Raji (cell line): ENCODE results near the gene OCA2.

ENCODE experiments used
- POLR2A ChIP-seq: IDR thresholded peaks from 2 replicates; pipeline ENCODE4 v1.6.1; 2011; ENCODE audit warnings: low read depth, low read length, control low read depth; ENCODE audit not compliant: insufficient read depth

Gene OCA2

GRCh38 chr15:28075573-28075972 is 23.5 kb downstream of the OCA2 start:
- no peak for TF ChIP-seq POLR2A

DNA sequence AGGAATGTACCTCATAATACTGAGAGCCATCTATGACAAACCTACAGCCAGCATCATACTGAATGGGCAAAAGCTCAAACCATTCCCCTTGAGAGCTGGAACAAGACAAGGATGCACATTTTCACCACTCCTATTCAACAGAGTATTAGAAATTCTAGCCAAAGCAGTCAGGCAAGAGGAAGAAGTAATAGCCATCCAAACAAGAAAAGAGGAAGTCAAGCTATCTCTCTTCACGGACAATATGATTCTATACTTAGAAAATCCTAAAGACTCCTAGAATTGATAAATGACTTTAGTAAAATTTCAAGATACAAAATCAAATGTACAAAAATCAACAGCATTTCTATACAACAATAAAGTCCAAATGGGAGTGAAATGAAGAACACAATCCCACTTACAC is 30.2 kb downstream of the OCA2 start:
- no peak for TF ChIP-seq POLR2A

DNA sequence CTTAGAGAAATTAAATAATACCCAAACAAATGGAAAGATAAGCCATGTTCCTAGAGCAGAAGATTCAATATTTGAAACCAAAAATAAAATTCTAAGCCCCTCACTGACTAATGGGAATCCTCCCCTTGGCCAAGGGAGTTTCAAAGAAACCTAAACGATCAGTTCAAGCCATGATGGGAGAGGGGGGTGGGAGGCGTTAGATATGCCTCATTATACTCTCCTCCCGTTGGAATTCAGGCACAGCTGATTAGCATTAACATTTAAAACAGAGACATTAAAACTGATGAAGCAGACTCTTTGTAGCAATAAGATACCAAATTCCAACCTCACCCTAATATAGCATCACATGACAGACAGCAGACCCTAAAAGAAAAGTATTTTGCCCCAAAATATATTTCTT is 32.9 kb downstream of the OCA2 start:
- no peak for TF ChIP-seq POLR2A

DNA sequence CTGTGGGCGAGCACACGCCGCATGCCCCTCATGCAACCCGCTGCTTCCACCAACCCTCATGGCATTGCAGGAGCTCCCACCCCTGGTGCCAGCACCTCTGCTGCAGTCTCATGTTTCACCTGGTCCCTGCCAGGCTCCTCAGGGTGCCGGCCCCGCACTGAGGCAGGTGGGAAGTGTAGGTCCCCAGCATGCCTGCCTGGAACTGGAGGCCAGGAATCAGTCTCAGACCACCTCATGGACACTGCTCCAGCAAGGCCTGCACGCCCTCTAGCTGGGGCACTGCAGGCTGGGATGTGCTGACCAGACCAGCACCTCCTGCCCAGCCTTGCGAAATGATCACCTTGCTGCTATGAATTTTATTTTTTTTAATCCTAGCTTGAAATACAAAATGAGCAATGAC is 39.1 kb downstream of the OCA2 start:
- TF ChIP-seq POLR2A: no peak

DNA sequence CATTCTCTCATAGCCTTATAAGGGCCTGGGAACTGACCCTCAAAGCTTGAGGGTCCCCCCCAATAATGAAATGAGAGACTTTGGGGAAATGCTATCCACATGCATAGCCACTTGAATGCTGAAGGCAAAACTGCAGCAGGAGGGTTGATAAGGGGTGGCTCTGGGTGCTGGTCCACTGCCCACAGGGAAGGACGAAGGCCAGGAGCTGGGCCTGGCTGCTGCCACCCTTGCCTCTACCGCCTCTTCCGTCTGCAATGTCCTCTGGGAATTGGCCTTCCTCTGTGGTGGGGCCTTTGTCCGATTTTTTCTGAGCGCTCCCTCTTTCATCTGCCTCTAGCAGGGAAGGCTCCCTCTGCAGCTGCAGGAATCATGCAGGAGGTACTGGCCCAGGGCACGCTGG is 41.0 kb downstream of the OCA2 start:
- TF ChIP-seq POLR2A: no peak

DNA sequence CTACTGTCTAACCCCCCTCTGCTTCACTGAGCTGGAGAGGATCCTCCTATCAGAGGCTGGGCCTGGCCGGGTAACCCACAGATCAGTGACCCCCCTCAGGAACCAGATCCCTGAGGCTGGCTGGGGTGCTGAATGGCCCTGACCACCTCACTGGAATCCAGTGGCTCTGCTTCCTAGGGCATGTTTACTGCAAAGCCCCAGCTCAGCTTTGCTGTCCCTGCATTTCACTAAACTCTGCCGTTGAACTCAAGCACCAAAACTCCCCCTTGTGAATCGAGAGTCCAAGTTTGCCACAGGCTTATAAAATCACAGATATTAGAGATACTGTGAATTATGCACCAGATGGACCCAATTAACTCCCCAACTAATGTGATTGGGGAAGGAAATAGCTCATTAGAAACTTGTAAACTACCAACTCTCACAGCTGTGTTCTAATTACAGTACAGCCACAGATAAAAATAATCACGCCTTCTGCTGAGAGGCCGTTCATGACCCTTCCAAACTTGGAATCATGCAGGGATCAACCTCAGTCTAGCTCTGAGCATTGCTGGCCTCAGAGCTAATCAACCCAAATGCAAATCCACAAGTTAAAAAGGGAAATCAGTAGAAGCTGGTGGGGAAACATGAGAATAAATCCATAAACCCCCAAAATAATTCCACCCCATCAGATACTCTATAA is 47.0 kb downstream of the OCA2 start:
- no peak for TF ChIP-seq POLR2A

- TF ChIP-seq POLR2A: no peak
Observed at GRCh38 chr15:28049581-28049980, 49.5 kb downstream of the OCA2 start.

DNA sequence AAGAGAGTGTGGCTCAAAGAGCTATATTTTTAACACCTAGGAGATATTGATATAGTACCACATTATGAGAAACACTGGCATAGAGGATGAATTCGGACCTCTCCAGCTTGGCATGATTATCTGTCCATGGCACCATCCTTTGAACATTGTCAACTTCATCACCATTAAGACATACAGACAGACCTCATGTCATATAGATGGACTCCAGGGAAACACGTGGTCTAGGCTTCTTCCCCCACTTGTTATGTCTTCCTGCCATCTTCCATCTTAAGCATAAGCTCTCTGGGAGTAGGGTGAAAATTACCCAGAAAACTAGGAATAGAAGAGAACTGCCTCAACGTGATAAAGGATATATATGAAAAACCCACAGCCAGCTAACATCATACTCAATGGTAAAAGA is 51.8 kb downstream of the OCA2 start:
- no peak for TF ChIP-seq POLR2A

GRCh38 chr15:28044121-28044672 is 54.9 kb downstream of the OCA2 start:
- no peak for TF ChIP-seq POLR2A

GRCh38 chr15:28043691-28044091 is 55.4 kb downstream of the OCA2 start:
- TF ChIP-seq POLR2A: no peak

DNA sequence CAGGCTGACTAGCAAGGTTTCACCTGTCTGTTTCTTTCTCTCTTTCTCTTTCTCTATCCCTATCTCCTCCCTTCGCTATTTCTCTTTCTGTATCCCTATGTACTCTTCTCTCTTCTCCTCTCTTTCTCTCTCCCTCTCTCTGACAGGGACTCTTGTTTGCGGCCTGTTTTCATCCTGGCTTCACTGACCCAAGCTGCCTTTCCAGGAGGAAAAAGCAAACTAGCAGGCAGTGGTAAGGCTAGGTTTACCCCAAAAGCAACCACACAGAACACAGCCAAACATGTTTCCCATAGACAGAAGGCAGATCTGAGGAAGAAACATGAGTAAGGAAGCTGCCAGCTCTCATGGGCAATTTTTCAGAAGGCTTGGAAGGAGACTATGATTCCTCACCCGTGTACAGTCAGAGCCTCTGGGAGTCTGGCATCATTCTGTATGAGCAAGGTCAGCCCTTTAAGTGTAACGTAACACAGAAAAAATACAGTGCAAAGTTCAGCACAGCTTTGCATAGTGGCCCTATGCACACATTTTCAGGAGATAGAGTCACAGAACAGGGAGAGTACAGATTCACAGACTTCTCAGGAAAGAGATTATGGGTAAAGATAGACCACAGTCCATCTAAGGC is 61.0 kb downstream of the OCA2 start:
- no peak for TF ChIP-seq POLR2A

GRCh38 chr15:28033443-28033842 is 65.7 kb downstream of the OCA2 start:
- TF ChIP-seq POLR2A: no peak

GRCh38 chr15:28030801-28031200 is 68.3 kb downstream of the OCA2 start:
- TF ChIP-seq POLR2A: no peak

- TF ChIP-seq POLR2A: no peak
Observed at GRCh38 chr15:28027714-28028076, 71.4 kb downstream of the OCA2 start.

DNA sequence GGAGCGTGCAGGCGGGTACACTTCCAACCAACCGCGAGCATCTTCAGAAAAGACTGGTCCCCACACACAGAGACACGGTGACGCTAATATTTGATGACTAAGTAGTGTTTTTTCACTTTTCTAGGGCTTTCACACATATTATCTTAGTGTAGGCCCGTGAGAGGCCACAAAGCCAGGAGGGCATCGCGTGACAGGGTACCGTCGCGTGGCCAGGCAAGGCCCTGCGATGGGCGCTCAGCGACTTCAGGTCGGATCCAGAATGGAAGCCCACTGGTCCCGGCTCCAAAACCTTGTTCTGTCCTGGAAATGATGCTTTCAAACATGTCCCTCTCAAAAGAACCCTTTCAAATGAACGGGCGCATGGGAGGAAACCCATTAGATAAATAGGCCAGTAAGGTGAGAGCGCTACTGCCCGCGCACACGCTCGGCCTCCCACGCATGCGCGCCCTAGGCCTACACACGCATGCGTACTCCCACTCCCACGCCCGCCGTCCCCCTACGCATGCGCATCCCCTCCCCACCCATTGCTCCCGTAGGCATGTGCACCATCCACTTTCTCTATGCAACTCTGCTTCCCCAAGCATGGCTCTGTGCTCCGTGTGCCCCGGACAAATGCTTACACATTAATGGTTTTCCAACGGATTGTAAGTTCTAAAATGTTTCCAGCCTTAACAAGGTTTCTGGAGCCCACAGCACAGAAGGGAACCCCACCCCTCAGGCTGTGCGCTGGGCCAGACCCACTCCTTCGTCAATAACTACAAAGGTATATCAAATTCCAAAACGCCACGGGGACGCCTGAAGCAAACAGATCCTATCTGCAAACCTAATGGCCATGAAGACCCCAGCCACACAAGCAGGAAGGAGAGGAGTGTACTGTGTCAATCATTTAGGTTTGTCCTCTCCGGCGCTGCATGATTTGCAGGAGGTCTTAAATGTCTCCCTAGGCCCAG is 72.1 kb downstream of the OCA2 start:
- TF ChIP-seq POLR2A: no peak

- no peak for TF ChIP-seq POLR2A
Observed at GRCh38 chr15:28026221-28026620, 72.9 kb downstream of the OCA2 start.

- no peak for TF ChIP-seq POLR2A
Observed at GRCh38 chr15:28025413-28025812, 73.7 kb downstream of the OCA2 start.

GRCh38 chr15:28024889-28025250 is 74.2 kb downstream of the OCA2 start:
- no peak for TF ChIP-seq POLR2A
